Aorta (tissue), 5 donors: Measurements from ENCODE around the gene SESN2. TPM values are rescaled to one million over a fixed set of nuclear protein-coding genes. Genes with fewer than 3 reads are reported as not detected.
"Not testable (repeated sequence)": the region's sequence is repeated elsewhere in the genome, so short reads cannot be mapped to it uniquely, and the experiment has no call there.

Experiments used
- ATAC-seq: fragments of 200-7000 bp; cut with Tn5 transposase; one replicate; pipeline ENCODE4 v1.9.1; 2022; ENCODE audit warnings: moderate library complexity; ENCODE audit not compliant: low FRiP score
- DNase-seq, 2 donors: peaks; one replicate each; pipeline ENCODE4 v3.0.0-alpha.2; 2020
- H3K27ac ChIP-seq, 2 donors: one replicate each; pipeline ENCODE4 v1.5.1; 2013; ENCODE audit warnings: low read length in 2 of 2, mild to moderate bottlenecking in 2 of 2, moderate library complexity in 2 of 2, control low read depth in 1 of 2, inconsistent platforms in 1 of 2, low read depth in 1 of 2
- H3K27me3 ChIP-seq, 2 donors: one replicate each; pipeline ENCODE4 v1.6.1; 2013; ENCODE audit warnings: control low read depth in 1 of 2, low read length in 1 of 2, mild to moderate bottlenecking in 1 of 2, moderate library complexity in 1 of 2; ENCODE audit not compliant: insufficient read depth in 2 of 2, control insufficient read depth in 1 of 2
- H3K36me3 ChIP-seq, 2 donors: one replicate each; pipeline ENCODE4 v1.6.1; 2013; ENCODE audit warnings: control low read depth in 1 of 2, low read length in 1 of 2, mild to moderate bottlenecking in 1 of 2; ENCODE audit not compliant: insufficient read depth in 2 of 2, control insufficient read depth in 1 of 2
- H3K4me1 ChIP-seq, 2 donors: one replicate each; pipeline ENCODE4 v1.6.1; 2013; ENCODE audit warnings: low read length in 2 of 2, control low read depth in 1 of 2, mild to moderate bottlenecking in 1 of 2, moderate library complexity in 1 of 2; ENCODE audit not compliant: insufficient read depth in 2 of 2, control insufficient read depth in 1 of 2
- H3K4me3 ChIP-seq, 2 donors: one replicate each; pipeline ENCODE4 v1.5.1; 2013; ENCODE audit warnings: low read length in 2 of 2, control low read depth in 1 of 2, mild to moderate bottlenecking in 1 of 2
- H3K9me3 ChIP-seq: one replicate; pipeline ENCODE4 v1.6.1; 2013; ENCODE audit warnings: mild to moderate bottlenecking, low read length; ENCODE audit not compliant: control insufficient read depth
- WGBS, 2 donors: extraction: QIAGEN DNeasy Blood & Tissue Kit; methylation state at CpG; one replicate each; pipeline ENCODE4 v1.1.7; 2013; 5-methylcytosine and 5-hydroxymethylcytosine counted together
- intact Hi-C, 2 donors: fragments of 100-400 bp; cut with DNase I; formaldehyde crosslinking; loops; one replicate each; pipeline versions ENCODE4 v1.14.2 to v1.15.0; 2022
- polyA plus RNA-seq, 2 donors: library from polyadenylated mRNA; stranded (reverse); fragments of 200-250 nt; gene quantifications; one replicate each; pipeline ENCODE4 v1.2.3, GENCODE V29; 2013
- total RNA-seq, 2 donors: library from RNA; stranded (reverse); fragmentation: NEBNext Ultra II Directional; extraction: Animal tissue kit (Norgen Biotek cat#: 25700); gene quantifications; one replicate each; pipeline ENCODE4 v1.2.1, GENCODE V29; 2021
- donor health status: healthy with polysubstance abuse.
- donor health status: Bipolar disorder and iron deficiency.
- donor health status: DM: no; HTN: no; CAD: no.
- donor health status: DM: no; HTN: no; CAD: no.
- donor health status: DM: yes; HTN: yes; CAD: no.

SESN2 gene
- total and polyA plus RNA-seq, 4 donors, result 5.3 to 11.1 (median 7.7) TPM

- intact Hi-C loops, result loop anchor here (5.0 kb wide), 1 partner anchor 65 kb away; no protein-coding TSS in a partner anchor
- H3K27ac ChIP-seq, result no peak overlapping the region
- 79 to 81% methylated on average over 3 of the region's 3 CpGs for WGBS, 2 donors
These were observed 67.7 kb downstream of the SESN2 start for GRCh38 chr1:28326984-28327383.

GRCh38 chr1:28327431-28327830 lies 68.1 kb downstream of the SESN2 start:
- not testable (repeated sequence) for ATAC-seq, H3K27me3 ChIP-seq, H3K9me3 ChIP-seq, H3K36me3 ChIP-seq, H3K4me1 ChIP-seq, H3K4me3 ChIP-seq, H3K27ac ChIP-seq, DNase-seq
- WGBS, 2 donors, result 89 to 90% methylated on average over 11 of the region's 11 CpGs
- intact Hi-C loops, result loop anchor here (5.0 kb wide), 1 partner anchor 65 kb away; no protein-coding TSS in a partner anchor

More at GRCh38 chr1:28326984-28327383, 67.7 kb downstream of the SESN2 start:
- Histone ChIP-seq H3K27me3 (no peaks in the 10 kb centered on the region), H3K4me3 (no peak overlapping the region), H3K36me3 (peaks cover 0 to 2% of the 10 kb centered on the region in 2 donors), H3K9me3 (no peaks in the 10 kb centered on the region), H3K4me1 (no peaks in the 10 kb centered on the region)
- ATAC-seq (no peak), DNase-seq (no peak)

- Histone ChIP-seq H3K4me1 (peaks cover 0 to 3% of the 10 kb centered on the region in 2 donors), H3K27ac (no peak overlapping the region), H3K27me3 (no peaks in the 10 kb centered on the region), H3K9me3 (no peaks in the 10 kb centered on the region), H3K4me3 (peak overlapping the region in 1 of 2 donors; percentile 91), H3K36me3 (peaks cover 0 to 2% of the 10 kb centered on the region in 2 donors)
- no peak for DNase-seq
- WGBS, 2 donors, result 70 to 79% methylated on average over 16 of the region's 16 CpGs
- intact Hi-C loops, result loop anchor here (5.0 kb wide), 1 partner anchor 66 kb away; no protein-coding TSS in a partner anchor
- no peak for ATAC-seq
These were observed 68.9 kb downstream of the SESN2 start for GRCh38 chr1:28328228-28328648.

DNA sequence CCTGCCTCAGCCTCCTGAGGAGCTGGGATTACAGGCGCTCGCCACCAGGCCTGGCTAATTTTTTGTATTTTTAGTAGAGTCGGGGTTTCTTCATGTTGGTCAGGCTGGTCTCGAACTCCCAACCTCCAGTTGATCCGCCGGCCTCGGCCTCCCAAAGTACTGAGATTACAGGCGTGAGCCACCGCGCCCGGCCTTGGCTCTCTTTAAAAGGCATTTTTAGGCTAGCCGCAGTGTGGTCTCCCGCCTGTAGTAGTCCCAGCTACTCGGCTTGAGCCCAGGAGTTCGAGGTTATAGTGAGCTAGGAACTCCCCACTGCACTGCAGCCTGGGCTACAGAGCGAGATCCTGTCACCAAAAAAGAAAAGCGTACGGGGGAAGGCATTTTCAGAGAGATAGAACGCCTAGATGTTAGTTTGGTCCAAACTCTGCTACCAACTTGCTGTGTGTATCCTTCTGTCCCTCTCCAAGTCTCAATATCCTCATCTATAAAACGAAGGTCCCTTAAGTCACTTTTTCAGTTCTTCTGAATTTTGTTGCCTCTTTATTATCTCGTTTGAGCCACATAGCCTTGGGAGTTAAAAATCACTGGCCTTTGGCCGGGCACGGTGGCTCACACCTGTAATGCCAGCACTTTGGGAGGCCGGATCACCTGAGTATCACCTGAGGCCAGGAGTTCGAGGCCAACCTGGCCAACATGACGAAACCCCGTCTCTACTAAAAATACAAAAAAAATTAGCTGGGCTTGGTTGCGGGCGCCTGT lies 70.3 kb downstream of the SESN2 start:
- WGBS, 2 donors, result 42 to 43% methylated on average over 29 of the region's 29 CpGs
- Histone ChIP-seq H3K27ac (peak overlapping the region in 1 of 2 donors; percentile 32), H3K4me1 (peaks cover 0 to 3% of the 10 kb centered on the region in 2 donors), H3K4me3 (peak overlapping the region; percentile 57 to 91), H3K27me3 (no peaks in the 10 kb centered on the region), H3K9me3 (no peaks in the 10 kb centered on the region), H3K36me3 (peaks cover 2 to 3% of the 10 kb centered on the region in 2 donors)
- ATAC-seq (peak; percentile 26), DNase-seq (peak; percentile 56 to 78)
- intact Hi-C loops, result loop anchor here (1.0 to 5.0 kb wide), 2 partner anchors 67 to 81 kb away; no protein-coding TSS in a partner anchor

Other genes with a start within 250 kb of the SESN2 start
- 10 to 100 TPM; 20.9 to 25.3 TPM for gene EYA3, start 170.9 kb upstream of the SESN2 start, total RNA-seq
- gene EYA3, start 170.9 kb upstream of the SESN2 start, polyA plus RNA-seq, result 1 to 10 TPM; 3.4 to 5.0 TPM
- 10 to 100 TPM in 1 of 2 donors, 1 to 10 TPM in 1; 8.8 to 10.4 TPM for gene PTAFR, start 82.8 kb upstream of the SESN2 start, total RNA-seq
- 1 to 10 TPM in 1 of 2 donors, under 1 TPM in 1; 0.41 to 3.5 TPM for gene PTAFR, start 82.8 kb upstream of the SESN2 start, polyA plus RNA-seq
- 10 to 100 TPM; 66.4 to 67.3 TPM for gene DNAJC8, start 26.5 kb upstream of the SESN2 start, total RNA-seq
- 100 to 1,000 TPM in 1 of 2 donors, 10 to 100 TPM in 1; 80.4 to 111 TPM for gene DNAJC8, start 26.5 kb upstream of the SESN2 start, polyA plus RNA-seq
- 10 to 100 TPM; 56.3 to 74.0 TPM for gene ATP5IF1, start 23.4 kb upstream of the SESN2 start, total RNA-seq
- 100 to 1,000 TPM; 232 to 391 TPM for gene ATP5IF1, start 23.4 kb upstream of the SESN2 start, polyA plus RNA-seq
- gene MED18, start 69.5 kb downstream of the SESN2 start, total RNA-seq, result 10 to 100 TPM in 1 of 2 donors, 1 to 10 TPM in 1; 9.4 to 11.5 TPM
- gene MED18, start 69.5 kb downstream of the SESN2 start, polyA plus RNA-seq, result 10 to 100 TPM in 1 of 2 donors, 1 to 10 TPM in 1; 8.0 to 21.3 TPM
- 10 to 100 TPM; 32.4 to 38.9 TPM for gene PHACTR4, start 110.2 kb downstream of the SESN2 start, total RNA-seq
- gene PHACTR4, start 110.2 kb downstream of the SESN2 start, polyA plus RNA-seq, result 10 to 100 TPM; 11.3 to 20.1 TPM
- 10 to 100 TPM in 1 of 2 donors, 1 to 10 TPM in 1; 9.0 to 10.0 TPM for gene RCC1, start 246.5 kb downstream of the SESN2 start, total RNA-seq
- 10 to 100 TPM in 1 of 2 donors, 1 to 10 TPM in 1; 9.0 to 17.0 TPM for gene RCC1, start 246.5 kb downstream of the SESN2 start, polyA plus RNA-seq